ENCODE results near the gene ATE1.
"Not testable (repeated sequence)": the region's sequence is repeated elsewhere in the genome, so short reads cannot be mapped to it uniquely, and the experiment has no call there.

DNA sequence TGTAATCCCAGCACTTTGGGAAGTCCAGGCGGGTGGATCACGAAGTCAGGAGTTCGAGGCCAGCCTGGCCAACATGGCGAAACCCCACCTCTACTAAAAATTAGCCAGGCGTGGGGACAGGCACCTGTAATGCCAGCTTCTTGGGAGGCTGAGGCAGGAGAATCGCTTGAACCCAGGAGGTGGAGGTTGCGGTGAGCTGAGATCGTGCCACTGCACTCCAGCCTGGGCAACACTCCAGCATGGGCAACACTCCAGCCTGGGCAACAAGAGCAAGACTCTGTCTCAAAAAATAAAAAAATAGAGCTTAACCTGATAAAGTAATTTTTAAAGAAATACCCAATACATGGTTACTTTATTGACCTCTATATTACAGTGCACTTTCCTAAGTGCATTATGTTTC is 41.3 kb upstream of the ATE1 start:
- TF ChIP-seq, protein P1, sequence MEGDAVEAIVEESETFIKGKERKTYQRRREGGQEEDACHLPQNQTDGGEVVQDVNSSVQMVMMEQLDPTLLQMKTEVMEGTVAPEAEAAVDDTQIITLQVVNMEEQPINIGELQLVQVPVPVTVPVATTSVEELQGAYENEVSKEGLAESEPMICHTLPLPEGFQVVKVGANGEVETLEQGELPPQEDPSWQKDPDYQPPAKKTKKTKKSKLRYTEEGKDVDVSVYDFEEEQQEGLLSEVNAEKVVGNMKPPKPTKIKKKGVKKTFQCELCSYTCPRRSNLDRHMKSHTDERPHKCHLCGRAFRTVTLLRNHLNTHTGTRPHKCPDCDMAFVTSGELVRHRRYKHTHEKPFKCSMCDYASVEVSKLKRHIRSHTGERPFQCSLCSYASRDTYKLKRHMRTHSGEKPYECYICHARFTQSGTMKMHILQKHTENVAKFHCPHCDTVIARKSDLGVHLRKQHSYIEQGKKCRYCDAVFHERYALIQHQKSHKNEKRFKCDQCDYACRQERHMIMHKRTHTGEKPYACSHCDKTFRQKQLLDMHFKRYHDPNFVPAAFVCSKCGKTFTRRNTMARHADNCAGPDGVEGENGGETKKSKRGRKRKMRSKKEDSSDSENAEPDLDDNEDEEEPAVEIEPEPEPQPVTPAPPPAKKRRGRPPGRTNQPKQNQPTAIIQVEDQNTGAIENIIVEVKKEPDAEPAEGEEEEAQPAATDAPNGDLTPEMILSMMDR (IDR thresholded peaks at IDR 0.05), result not testable (repeated sequence)
- TF ChIP-seq POLR2A (IDR thresholded peaks at IDR 0.05), result not testable (repeated sequence)

Data from vagina (tissue), 2 donors.